GM20000 (cell line): ENCODE data around the gene FBXO39.
"Not testable (repeated sequence)": the region's sequence is repeated elsewhere in the genome, so short reads cannot be mapped to it uniquely, and the experiment has no call there.

ENCODE experiments used
- DNase-seq: peaks from one replicate; pipeline ENCODE4 v3.0.0; 2012; ENCODE audit warnings: low spot score
- CTCF ChIP-seq: IDR thresholded peaks from 2 replicates; pipeline ENCODE4 v1.5.1; 2012; ENCODE audit warnings: mild to moderate bottlenecking, control low read depth; ENCODE audit errors: extremely low read depth, missing control alignments

Gene FBXO39

DNA sequence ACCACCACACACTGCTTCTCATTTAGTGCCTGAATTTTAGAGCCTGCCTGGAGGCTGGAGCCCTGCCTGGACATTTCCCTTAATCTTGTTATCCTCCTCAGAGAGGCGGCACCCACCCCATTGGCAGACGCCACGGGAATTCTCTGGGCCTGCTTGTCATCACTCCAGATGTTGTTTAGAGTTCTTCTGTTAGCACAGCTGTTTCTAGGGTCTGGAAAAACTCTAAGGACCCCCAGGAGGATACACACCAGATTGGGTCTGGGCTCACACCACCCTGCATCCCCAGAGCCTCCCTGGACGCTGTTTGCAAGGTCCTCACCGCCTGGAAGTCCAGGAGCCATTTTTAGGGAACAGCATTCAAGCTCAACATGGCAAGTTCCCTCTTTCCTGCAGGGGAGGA lies 20.7 kb upstream of the FBXO39 start:
- no peak for TF ChIP-seq CTCF
- no peak for DNase-seq

- no peak for DNase-seq
- TF ChIP-seq CTCF, result no peak
Observed at GRCh38 chr17:6755731-6756184, 20.3 kb upstream of the FBXO39 start, which contains the start of gene XAF1. TSS of gene XAF1 (plus strand) at chr17:6756046. CDS start at chr17:6756079, 33 bp downstream.

DNA sequence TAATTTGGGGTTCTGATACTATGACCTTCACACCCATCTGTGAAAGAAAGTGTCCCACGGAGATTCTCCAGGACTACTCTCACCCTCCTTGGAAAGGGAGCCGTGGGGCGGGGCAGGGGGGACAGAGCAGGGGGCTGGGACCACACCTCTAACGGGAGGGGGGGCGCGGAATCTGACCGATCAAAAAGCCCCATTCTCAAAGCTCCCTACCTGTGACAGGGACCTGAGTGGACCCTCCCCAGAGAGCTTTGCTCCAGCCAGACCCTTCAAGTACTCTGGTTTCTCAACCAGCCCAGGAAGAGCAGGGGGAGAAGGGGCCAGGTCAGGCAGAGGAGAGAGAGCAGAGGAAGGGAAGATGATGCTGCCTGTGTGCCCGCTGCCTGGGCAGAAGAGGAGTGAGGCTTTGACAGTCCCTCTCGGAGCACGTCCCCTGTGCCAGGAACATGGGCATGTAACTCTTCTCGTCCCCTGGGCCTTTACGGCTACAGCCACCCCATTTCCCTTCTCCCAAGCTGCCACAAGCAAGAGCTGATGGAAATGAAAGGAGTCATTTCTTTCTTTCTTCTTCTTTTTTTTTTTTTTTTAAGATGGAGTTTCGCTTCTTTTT lies 19.5 kb upstream of the FBXO39 start:
- TF ChIP-seq CTCF, result no peak
- no peak for DNase-seq

GRCh38 chr17:6757747-6758146 lies 18.3 kb upstream of the FBXO39 start:
- DNase-seq, result no peak
- no peak for TF ChIP-seq CTCF

GRCh38 chr17:6761779-6762178 lies 14.2 kb upstream of the FBXO39 start:
- no peak for TF ChIP-seq CTCF
- DNase-seq, result no peak

- no peak for DNase-seq
- no peak for TF ChIP-seq CTCF
Observed at GRCh38 chr17:6768447-6768846, 7.6 kb upstream of the FBXO39 start.

GRCh38 chr17:6772016-6772415 lies 4.0 kb upstream of the FBXO39 start:
- no peak for TF ChIP-seq CTCF
- DNase-seq, result no peak

GRCh38 chr17:6774906-6775305 lies 1.1 kb upstream of the FBXO39 start:
- not testable (repeated sequence) for DNase-seq
